GM18507 (cell line): Measurements from ENCODE around the gene DGKD.

Experiments used
- DNase-seq: peaks from one replicate; pipeline ENCODE4 v3.0.0; 2011; ENCODE audit warnings: low read depth; ENCODE audit not compliant: insufficient read length; ENCODE audit errors: extremely low spot score
- FAIRE-seq: peaks from 2 replicates; lab custom pipeline; 2011; peaks lifted over from hg19 to GRCh38; lab: Jason Lieb, UNC

DGKD gene, protein sequence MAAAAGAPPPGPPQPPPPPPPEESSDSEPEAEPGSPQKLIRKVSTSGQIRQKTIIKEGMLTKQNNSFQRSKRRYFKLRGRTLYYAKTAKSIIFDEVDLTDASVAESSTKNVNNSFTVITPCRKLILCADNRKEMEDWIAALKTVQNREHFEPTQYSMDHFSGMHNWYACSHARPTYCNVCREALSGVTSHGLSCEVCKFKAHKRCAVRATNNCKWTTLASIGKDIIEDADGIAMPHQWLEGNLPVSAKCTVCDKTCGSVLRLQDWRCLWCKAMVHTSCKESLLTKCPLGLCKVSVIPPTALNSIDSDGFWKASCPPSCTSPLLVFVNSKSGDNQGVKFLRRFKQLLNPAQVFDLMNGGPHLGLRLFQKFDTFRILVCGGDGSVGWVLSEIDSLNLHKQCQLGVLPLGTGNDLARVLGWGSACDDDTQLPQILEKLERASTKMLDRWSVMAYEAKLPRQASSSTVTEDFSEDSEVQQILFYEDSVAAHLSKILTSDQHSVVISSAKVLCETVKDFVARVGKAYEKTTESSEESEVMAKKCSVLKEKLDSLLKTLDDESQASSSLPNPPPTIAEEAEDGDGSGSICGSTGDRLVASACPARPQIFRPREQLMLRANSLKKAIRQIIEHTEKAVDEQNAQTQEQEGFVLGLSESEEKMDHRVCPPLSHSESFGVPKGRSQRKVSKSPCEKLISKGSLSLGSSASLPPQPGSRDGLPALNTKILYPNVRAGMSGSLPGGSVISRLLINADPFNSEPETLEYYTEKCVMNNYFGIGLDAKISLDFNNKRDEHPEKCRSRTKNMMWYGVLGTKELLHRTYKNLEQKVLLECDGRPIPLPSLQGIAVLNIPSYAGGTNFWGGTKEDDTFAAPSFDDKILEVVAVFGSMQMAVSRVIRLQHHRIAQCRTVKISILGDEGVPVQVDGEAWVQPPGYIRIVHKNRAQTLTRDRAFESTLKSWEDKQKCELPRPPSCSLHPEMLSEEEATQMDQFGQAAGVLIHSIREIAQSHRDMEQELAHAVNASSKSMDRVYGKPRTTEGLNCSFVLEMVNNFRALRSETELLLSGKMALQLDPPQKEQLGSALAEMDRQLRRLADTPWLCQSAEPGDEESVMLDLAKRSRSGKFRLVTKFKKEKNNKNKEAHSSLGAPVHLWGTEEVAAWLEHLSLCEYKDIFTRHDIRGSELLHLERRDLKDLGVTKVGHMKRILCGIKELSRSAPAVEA

DNA sequence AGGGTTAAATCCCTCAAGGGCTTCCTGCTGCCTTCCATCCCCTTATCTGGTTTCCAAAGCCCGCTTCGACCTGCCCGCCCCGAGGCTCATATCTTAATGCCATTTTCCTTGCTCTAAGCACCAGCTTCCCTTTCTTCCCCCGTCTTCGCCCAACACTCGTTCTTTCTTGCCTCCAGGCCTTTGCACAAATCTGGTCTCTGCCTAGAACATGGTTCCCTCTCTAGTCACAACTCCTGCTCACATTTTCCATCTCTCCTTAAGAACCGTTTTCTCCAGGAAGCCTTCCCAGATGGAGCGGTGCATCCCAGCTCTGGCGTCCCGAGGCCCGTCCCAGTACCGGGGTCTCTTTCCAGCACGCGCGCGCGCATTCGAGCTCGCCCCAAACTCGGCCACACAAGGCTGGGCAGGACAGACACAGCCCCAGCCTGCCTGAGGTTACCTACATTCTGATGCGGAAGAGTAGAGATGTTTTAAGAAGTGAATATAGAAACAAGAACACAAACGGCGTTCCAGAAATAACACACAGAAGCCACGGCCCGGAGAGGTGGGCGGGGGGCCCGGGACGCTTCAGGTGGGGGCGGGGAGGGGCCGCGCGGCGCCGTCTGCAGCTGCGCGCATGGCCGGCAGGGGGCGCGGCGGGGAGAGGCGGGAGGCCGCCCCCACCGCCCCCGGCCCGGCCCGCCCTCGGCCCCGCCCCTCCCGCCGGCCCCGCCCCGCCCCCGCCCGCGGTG lies at the start of gene DGKD:
Gene DGKD (plus strand): TSS at position 726 of the 731 bp plus-strand sequence. CDS start 25 bp downstream, outside the sequence.
- FAIRE-seq (peak; percentile 78), DNase-seq (peak; percentile 80)

DNA sequence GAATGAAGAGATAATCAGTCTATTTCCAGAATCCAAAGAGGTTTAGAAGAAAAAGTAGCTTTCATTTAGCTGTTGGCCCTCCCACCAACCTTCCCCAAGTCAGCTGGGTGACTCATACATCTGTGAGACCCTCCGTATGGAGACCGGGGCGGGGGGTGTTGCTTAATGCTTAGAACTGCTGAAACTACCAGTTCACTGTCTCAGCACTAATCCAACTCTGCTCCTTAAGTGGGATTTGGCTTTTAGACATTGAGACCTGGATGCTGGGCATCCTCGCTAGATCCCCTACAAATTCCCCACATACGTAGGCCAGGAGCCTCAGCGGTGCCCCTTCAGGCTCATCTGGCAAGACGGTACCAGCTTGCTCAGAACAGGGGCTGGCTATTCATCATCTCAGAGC lies 46.7 kb upstream of the DGKD start, which contains the start of gene SAG:
Gene SAG (plus strand): TSS at position 252 of the 400 bp plus-strand sequence. CDS start 1,374 bp downstream, outside the sequence.
- DNase-seq, result no peak
- no peak for FAIRE-seq

DNA sequence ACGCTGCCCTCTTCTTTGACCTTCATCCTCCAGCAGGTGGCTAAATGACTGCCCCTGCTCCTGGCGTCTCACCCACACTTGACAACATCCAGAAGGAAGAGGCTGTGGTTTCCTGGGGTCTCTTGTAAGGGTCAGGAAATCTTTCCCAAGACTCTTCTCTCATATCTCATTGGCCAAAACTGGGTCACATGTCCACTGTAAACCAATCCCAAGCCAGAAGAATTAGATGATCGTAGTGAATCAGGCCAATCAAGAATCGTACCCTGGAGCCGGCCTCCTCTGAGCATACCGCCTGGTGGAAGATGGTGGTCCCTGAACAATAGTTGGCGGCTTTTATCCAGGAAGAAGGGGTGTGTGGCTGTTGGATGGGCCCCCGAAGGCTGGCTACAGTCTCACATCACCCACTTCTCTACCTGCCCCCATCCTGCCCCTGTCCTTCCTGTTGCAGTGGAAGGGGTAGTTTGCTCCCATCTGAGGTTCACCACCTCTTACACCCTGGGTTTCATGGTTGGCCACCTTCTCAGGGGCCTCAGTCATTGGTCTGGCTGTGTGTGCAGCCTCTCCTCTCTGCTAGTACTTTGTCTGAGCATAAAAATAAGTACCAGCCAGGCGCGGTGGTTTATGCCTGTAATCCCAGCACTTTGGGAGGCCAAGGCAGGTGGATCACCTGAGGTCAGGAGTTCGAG lies 42.9 kb upstream of the DGKD start:
- no peak for DNase-seq
- no peak for FAIRE-seq

DNA sequence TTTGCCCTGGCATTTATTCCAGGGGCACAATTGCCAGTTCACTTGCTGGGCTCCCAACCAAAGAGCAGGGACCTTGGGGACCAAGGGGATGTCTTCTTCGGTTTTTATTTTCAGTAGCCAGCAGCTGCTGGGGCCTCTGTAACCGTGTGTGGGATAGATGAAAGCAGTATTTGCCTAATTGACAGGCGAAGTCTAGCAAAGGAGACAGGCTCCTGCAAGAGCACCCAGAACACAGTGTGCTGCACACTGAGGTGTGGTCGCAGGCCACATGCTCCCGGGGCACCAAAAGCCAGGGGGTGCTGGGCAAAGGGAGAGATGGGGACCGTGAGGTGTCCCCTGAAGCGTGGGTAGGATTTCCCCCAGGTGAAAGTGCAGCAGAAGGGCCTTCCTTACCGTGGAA lies 41.4 kb upstream of the DGKD start:
- peak; percentile 24 for FAIRE-seq
- no peak for DNase-seq

DNA sequence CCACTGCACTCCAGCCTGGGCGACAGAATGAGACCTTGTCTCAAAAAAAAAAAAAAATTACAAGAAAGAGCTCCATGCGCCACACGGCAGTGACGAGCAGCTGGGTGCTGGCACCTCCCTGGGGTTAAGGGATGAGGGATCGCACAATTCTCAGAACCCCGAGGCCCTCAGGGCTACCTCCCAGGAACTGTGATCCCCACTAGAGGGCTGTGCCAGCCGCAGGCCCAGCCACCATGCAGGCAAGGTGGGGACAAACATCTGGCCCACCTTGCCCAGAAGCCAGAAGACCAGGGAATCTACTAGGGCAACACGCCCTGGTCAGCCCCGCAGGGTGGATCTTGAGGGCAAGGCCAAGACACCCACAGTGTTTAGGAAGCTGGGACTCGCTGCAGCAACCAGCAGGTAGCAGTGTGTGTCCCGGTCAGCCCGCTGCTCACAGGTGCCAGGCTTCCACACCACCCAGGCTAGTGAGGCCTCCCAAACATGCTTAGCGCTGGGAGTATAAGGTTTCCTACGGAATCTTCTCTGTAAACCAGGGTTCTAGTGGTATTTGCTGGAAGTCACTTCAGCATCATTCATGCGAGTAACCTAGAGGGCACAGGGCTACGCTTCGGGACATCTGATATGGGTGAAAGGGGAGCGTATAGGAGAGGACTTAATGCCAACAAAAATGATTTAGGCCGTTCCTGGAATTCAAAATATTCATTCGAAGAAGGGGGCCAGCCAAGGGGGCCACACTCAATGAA lies 39.9 kb upstream of the DGKD start:
- DNase-seq (no peak), FAIRE-seq (no peak)

DNA sequence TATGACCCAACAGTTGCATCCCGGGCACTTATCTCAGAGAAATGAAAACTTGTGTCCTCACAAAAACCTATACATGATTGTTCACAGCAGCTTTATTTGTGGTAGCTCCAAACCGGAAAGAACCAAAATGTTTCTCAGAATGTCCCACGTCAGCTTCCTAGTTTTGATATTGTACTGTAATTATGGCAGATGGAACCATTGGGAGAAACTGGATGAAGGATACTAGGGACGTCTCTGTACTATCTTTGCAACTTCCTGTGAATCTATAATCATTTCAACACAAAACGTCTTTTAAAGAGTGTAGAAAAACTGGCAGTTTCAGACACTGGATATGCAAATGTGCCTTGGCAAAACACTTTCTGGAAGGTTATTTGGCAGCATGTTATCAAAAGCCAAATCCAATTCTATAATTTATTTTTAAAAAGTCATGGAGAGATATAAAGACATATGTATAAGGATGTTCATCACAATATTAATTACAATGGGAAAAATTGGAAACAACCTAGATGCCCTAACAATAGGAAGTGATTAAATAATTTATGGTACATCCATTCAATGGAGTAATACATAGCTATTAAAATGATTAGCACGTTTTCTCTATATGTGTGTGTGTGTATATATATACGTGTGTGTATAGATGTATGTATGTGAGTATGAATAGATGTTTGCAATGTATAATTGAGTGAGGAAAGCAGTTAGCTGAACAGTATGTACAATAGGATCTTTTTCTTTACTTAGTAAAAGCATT lies 36.9 kb upstream of the DGKD start:
- FAIRE-seq (no peak), DNase-seq (no peak)

DNA sequence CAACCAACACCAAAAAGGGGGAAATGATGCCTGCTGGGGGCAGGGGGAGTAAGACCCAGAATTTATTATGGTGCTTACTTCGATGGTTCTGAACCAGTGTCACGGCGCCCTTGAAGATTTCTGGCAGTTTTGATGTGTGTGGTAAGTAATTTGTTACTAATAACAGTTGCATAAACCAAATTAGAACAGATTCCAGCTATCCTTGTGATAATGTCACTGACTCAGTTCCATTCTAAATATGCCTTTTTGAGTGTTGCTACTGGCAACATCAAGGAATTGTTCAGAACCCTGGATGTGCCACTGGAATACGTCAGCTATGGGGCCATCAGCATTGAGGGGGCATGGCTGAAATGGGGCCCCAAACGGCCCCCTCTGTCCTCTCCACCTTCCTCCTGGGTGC lies 35.0 kb upstream of the DGKD start:
- FAIRE-seq (no peak), DNase-seq (no peak)

DNA sequence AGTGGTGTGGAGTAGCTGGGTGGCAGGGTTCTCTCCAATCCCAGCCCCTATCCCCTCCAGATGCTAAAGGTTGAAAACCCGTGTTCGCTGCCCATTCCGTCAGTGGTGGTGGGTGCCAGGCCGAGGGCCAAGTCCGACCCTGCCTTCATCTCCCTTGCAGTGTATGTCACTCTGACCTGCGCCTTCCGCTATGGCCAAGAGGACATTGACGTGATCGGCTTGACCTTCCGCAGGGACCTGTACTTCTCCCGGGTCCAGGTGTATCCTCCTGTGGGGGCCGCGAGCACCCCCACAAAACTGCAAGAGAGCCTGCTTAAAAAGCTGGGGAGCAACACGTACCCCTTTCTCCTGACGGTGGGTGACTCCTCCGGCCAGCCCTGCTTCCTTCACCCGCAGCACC lies 33.8 kb upstream of the DGKD start:
- FAIRE-seq (no peak), DNase-seq (no peak)

DNA sequence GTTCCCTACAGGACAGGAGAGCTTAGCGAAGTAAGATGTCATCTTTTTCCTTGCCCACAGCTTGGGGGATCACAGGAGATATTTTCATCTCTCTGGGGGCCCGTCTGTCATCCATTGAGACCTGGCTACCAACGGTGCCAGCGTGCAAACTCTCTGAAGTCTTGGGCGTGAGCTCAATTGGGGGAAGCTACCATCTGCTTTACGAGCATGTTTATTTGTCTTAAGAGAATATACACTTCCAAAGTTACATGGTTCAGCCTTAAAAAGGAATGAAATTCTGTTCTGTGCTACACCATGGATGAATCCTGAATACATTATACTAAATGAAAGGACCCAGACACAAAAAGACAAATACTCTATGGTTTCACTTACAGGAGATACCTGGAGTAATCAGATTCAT lies 33.1 kb upstream of the DGKD start:
- FAIRE-seq, result no peak
- DNase-seq, result no peak

DNA sequence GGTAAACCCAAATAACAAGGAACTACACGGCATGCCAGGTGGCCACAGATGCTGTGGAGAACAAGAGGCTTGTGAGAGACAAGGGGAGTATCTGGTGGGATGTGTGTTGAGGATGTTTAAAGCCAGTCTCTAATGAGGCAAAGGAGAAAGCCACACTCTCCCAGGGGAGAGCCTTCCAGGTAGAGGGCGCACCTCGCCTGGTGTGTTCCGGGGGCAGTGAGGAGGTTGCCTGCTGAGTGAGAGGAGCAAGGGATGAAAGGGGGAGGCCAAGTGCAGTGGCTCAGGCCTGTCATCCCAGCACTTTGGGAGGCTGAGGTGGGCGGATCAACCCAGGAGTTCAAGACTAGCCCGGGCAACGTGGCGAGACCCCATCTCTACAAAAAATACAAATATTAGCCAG lies 30.4 kb upstream of the DGKD start:
- no peak for FAIRE-seq

DNA sequence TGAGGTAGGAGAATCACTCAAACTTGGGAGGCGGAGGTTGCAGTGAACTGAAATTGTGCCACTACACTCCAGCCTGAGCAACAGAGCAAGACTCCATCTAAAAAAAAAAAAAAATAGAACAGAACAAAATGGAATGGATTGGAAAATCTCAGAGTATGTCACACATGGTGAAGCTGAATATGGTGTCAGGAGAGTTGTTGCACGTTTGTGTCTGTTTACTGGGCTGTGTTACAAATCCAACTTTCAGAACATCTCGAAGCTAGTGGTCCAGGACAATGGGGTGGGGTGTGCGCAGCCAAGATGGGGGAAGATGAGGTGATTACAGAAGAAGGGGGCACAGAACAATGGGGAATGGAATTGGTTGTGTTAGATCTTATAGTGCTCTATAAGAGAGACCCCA lies 29.0 kb upstream of the DGKD start:
- DNase-seq (no peak), FAIRE-seq (no peak)

More for the DNA sequence above, 30.4 kb upstream of the DGKD start:
- no peak for DNase-seq

DNA sequence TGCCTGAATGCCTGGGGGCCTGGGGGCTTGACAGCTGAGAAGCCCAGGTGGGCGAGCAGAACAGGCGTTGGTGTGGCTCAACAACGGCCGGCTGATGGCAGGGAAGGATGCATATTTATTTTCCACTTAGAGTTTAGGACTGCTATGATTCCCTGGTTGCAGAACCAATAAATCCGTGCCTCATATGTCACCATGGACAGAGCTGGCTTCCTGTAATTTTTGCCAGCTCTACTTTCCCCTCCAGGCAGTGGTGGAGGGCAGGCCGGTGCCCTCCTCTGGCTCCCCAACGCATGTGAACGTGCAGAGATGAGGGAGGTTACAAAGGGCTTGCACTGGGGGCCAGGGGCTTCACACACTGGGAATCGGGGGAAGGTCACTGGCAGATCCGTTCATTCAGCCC lies 28.5 kb upstream of the DGKD start:
- DNase-seq, result no peak
- FAIRE-seq, result no peak

DNA sequence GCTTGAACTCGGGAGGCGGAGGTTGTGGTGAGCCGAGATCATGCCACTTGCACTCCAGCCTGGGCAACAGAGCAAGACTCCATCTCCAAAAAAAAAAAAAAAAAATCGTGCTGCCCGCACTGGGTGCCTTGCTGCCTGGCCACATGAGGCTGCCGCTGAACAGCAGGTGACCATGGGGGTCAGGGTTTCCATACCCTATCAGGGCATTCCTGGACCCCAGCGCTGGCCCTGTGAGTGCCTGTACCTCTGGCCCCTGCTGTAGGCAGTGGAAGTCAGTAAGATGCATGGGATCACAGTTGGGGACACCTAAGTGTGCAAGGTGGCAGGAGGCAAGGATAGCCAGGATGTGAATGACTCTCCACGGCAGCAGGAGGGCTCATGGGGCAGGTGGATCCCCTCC lies 27.8 kb upstream of the DGKD start:
- no peak for FAIRE-seq

DNA sequence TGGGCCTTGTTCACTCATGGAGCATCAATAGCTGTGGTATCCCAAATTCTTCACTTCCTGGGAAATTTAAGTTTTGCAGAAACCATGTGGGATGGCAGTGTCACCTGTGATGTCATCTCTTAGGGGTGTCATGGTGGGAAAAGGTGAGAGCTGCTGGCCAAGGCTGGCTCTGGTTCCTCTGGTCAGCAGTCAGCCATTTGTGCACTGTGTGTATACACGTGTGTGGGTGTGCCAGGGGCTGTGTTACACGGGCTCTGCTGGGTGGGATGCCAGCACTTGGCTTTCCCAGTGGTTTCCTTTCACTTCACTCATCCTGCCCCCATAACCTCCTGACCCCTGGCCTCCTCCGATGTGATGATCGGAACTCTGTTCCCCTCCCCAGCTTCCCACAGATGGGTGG lies 25.4 kb upstream of the DGKD start:
- FAIRE-seq (no peak), DNase-seq (no peak)

More for the DNA sequence above, 27.8 kb upstream of the DGKD start:
- DNase-seq, result no peak

DNA sequence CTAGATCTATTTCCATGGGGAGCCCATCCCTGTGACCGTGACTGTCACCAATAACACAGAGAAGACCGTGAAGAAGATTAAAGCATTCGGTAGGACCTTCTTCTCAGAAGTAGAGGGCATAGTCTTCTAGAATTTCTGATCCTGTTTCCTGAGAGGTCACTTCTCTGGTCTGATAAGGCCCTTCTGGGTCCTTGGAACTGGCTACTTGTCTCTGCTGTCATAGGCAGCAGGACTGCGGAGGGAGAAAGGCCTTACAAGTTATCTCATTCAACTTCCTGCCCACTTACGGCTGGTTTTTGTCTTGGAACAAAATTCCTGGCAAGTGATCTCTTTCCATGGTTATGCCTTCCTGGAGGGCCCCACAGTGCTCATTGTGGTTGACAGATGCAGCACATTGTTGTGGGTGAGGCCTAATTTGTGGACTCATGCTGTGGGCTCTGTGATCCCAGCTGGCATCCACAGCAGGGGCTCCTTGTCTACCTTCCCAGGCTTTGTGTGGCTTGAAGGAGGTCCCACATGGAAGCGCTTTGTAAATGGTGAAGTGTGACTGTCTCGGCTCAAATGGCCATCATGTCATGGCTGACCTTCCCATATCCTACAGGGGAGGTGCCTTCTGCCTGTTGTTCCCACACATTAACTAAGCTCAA lies 24.7 kb upstream of the DGKD start:
- no peak for DNase-seq

DNA sequence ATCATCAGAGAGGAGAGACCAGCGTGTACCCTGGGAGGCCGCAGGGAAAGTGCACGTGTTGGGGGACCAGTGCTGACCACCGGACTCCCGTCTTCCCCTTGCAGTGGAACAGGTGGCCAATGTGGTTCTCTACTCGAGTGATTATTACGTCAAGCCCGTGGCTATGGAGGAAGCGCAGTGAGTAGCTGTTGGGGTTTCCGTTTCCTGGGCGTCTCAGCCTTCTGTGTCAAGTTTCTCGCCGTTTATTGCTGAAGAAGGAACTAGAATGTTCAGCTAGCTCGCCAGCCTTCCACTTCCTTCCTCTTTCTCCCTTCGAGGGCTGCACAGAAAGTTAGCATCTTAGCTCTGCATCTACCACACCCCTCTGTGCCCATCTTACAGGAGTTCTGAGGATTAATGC lies 22.8 kb upstream of the DGKD start:
- DNase-seq, result peak; percentile 53
- FAIRE-seq, result peak; percentile 100

More for the DNA sequence above, 24.7 kb upstream of the DGKD start:
- no peak for FAIRE-seq

DNA sequence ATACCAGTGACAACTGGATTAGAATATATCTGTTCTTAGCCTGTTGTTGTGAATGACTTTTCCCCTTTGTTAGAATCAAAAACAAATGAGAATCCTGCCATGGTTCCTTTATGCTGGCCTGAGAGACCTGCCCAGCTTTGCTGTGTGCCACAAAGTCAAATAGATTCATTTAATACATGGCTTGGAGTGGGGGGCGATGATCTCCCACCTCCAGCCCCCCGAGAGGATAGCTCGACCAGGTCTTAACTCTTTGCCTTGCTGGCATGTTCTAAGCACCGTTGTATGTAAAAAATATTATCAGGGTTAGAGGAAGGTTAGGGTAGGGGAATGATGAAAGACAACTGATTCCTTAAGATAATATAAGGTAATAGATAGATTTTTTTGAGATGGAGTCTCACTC lies 22.2 kb upstream of the DGKD start:
- peak; percentile 29 for FAIRE-seq
- DNase-seq, result no peak
